NCI-H187 (cell line): ENCODE data around the gene CCR4.
"Not testable (repeated sequence)": the region's sequence is repeated elsewhere in the genome, so short reads cannot be mapped to it uniquely, and the experiment has no call there.

ENCODE experiments used
- DNase-seq, 2 experiments: peaks; one replicate each; lab custom pipeline; 2025; lab: John Stamatoyannopoulos, UW

Gene CCR4

GRCh38 chr3:32983124-32983523 is 31.7 kb downstream of the CCR4 start:
- DNase-seq: no peak

- not testable (repeated sequence) for DNase-seq
Observed at GRCh38 chr3:32984918-32985317, 33.5 kb downstream of the CCR4 start.

DNA sequence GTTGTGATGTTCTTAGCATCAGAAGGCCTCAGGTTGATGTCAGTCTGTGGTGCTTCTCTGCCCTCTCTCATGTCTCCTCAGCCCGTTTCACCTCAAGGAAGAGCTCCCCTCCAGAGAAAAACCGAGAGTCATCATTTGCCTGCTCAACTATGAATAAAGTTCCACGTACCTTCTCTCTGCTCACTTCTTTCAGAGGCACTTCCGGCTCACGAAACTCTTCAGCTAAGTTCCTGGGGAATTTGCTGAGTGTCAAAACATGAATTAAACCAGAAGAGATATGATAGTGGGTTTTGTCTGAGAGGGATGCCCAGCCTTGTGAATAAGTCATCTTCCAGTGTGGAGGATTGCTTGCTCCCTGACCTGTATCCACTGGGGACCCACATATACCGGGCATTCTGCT is 37.7 kb downstream of the CCR4 start:
- no peak for DNase-seq

- no peak for DNase-seq
Observed at GRCh38 chr3:32990116-32990515, 38.7 kb downstream of the CCR4 start.

GRCh38 chr3:32991781-32992180 is 40.3 kb downstream of the CCR4 start:
- no peak for DNase-seq

- no peak for DNase-seq
Observed at GRCh38 chr3:32992310-32992686, 40.9 kb downstream of the CCR4 start.

DNA sequence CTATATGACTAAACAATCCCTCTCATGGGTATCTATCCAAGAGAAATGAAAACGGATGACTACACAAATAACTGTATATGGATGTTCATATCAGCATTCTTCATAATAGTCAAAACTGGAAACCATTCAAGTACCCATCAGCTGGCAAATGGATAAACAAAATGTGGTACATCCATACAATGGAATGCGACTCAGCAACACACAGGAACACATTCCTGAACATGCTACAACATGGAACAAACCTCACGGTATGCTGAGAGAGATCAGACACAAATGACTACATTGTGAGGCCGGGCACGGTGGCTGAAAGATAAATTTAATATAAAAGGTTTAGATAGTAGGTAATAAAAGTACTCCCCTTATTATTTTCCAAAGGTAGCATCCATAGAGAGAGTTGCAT is 42.6 kb downstream of the CCR4 start:
- no peak for DNase-seq

- no peak for DNase-seq
Observed at GRCh38 chr3:32995098-32995497, 43.7 kb downstream of the CCR4 start.

DNA sequence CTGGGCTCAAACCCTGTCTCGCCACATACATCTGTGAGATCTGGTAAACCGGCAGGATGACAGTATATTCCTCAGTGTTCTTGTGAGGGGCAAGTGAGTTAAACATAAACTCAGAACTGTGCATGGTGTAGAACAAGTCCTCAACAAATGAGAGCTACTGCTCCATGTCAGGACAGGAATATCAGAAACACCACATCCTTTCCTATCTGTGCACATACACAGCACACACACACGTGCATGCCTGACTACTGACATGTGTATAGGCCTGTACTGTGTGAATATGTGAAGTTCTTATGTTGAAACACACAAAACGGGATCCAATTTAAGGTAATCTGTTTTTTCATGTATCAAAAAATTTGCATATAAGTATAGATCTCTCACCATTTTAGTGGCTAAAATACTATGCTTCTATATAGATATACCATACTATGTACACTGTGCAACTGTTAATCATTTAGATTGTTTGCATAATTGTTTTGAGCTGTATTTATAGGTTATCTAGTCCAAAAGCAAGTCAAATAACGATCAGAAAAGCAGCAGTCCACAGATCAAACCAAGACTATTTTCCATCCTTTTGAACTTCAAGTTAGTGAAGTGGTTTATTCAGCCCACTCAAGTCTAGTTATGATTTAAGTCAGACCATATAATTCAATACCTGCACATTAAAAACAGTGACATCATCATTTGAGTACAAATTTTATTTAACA is 44.8 kb downstream of the CCR4 start:
- DNase-seq: no peak

DNA sequence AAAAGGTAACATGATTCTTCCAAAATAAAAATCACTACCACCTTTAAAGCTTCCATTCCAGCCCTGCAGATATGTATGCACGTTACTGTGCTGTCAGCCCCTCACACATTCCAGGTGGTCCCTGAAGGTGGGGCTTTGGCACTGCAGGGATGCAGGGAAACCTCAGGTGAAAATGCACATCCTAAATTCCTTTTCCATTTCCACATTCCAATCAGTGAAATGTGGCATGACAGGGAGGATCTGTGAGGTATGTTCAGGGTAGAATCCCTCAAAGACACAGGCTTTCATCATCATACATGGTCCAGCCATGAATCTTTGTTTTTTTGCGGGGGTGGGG is 45.3 kb downstream of the CCR4 start:
- DNase-seq: no peak

- DNase-seq: no peak
Observed at GRCh38 chr3:32998631-32999451, 47.4 kb downstream of the CCR4 start.

DNA sequence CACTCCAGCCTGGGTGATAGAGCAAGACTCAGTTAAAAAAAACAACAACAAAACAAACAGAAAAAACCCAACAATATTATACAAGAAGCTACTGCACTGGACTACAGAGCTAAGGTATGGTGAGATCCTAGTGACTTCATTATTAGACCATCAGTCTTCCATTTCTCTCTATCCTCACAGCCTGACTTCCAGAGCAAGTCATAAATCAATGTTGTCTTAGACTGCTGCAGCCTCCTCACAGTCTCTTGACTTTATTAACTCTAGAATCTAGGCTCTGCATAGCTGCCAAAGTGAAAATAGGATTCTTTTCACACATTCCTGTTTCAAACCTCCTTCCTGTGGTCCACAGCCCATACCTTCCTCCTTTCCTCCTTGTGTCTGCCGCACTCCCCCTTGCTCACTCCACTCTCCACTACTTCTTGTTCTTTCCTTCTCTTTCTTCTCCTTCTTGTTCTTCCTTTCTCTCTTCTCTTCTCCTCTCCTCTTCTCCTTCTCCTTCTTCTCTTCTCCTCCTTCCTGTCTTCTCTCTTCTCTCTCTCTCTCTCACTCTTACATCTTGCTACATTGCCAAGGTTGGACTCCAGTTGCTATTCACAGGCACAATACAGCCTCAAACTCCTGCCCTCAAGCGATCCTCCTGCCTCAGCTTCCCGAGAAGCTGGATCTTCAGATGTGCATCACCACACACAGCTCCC is 49.4 kb downstream of the CCR4 start:
- no peak for DNase-seq

- no peak for DNase-seq
Observed at GRCh38 chr3:33001889-33002288, 50.4 kb downstream of the CCR4 start.

- DNase-seq: no peak
Observed at GRCh38 chr3:33003308-33003707, 51.9 kb downstream of the CCR4 start.

DNA sequence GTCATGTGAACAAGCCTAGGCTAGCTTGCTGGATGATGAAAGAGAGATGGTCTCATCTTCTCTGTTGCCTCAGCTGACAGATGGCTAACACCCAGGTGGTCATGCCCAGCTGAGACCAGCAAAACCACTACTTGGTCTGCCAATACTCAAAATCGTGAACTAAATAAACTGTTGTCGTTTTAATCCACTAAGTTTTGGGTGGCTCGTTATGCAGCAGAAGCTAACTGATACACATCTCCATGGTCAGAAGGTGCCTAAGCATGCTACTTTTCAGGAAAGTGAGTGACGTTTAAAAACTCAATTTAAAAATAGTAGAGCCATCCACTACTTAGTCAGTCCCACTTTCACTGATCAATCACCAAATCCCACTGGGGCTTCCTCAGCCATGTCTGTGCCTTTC is 52.8 kb downstream of the CCR4 start:
- DNase-seq: no peak

DNA sequence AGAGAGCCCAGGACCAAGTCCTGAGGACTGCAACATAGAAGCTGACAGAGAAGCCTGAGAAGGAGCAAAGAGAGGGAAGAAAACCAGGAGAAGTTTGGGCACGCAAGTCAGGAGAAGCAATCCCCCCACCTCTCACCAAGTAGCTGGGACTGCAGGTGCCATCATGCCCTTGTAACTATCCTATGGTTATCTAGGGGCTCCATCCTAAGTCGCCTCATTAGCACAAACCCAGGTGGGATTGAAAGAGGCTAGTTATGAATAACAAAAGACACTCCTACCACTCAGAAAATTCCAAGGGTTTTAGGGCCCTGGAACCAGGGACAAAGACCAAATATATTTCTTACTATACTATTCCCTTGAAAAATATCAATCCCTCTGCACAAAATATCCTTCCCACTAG is 53.5 kb downstream of the CCR4 start:
- no peak for DNase-seq
